HepG2 (cell line): ENCODE data around the gene TMEM231.

Experiments used
- CHD2 ChIP-seq: IDR thresholded peaks from 2 replicates; pipeline ENCODE4 v1.6.1; 2011; ENCODE audit warnings: low read depth, low read length, improper control_type of control experiment
- ETV6 ChIP-seq: sonication (generic); formaldehyde crosslinking; conservative IDR thresholded peaks from 2 replicates; pipeline ENCODE4 v1.4.0; 2020; ENCODE audit warnings: missing genetic modification reagents
- FOXM1 ChIP-seq: sonication (generic); formaldehyde crosslinking; IDR thresholded peaks from 2 replicates; pipeline ENCODE4 v1.5.0; 2020; ENCODE audit warnings: missing genetic modification reagents
- MEIS2 ChIP-seq: sonication (generic); formaldehyde crosslinking; IDR thresholded peaks from 2 replicates; pipeline ENCODE4 v1.9.0; 2021; ENCODE audit warnings: mild to moderate bottlenecking, missing genetic modification reagents
- MYC ChIP-seq: sonication (generic); formaldehyde crosslinking; IDR thresholded peaks from 2 replicates; pipeline ENCODE4 v1.9.0; 2021; ENCODE audit warnings: missing genetic modification reagents, borderline replicate concordance
- SMC3 ChIP-seq: IDR thresholded peaks from 2 replicates; pipeline ENCODE4 v1.6.1; 2011; ENCODE audit warnings: low read length, improper control_type of control experiment
- SRF ChIP-seq: IDR thresholded peaks from 2 replicates; pipeline ENCODE4 v1.6.1; 2011; ENCODE audit warnings: mild to moderate bottlenecking, low read depth, low read length, moderate library complexity
- ZNF33A ChIP-seq: sonication (generic); formaldehyde crosslinking; IDR thresholded peaks from 2 replicates; pipeline ENCODE4 v1.5.1; 2020; ENCODE audit warnings: missing genetic modification reagents, mild to moderate bottlenecking, moderate library complexity, borderline replicate concordance
- ZSCAN29 ChIP-seq: sonication (generic); formaldehyde crosslinking; conservative IDR thresholded peaks from 2 replicates; pipeline ENCODE4 v1.4.0; 2020; ENCODE audit warnings: mild to moderate bottlenecking, missing genetic modification reagents
- TF ChIP-seq, protein P1 (sequence below): sonication (generic); formaldehyde crosslinking; IDR thresholded peaks from 2 replicates; pipeline ENCODE4 v1.4.0; 2020; ENCODE audit warnings: missing genetic modification reagents
- TF ChIP-seq, protein P2 (sequence below): sonication (generic); formaldehyde crosslinking; IDR thresholded peaks from 2 replicates; pipeline ENCODE4 v1.5.0; 2020; ENCODE audit warnings: mild to moderate bottlenecking, missing genetic modification reagents, moderate library complexity
- TF ChIP-seq, protein P3 (sequence below): sonication (generic); formaldehyde crosslinking; IDR thresholded peaks from 2 replicates; pipeline ENCODE4 v1.8.1; 2022; ENCODE audit warnings: mild to moderate bottlenecking, missing genetic modification reagents

GRCh38 chr16:75593825-75594820 lies 38.1 kb upstream of the TMEM231 start:
- TF ChIP-seq ZNF33A (CRISPR knock-in tag) (no peak), ZSCAN29 (CRISPR knock-in tag) (no peak), FOXM1 (CRISPR knock-in tag) (no peak), SRF (no peak), MEIS2 (CRISPR knock-in tag) (0 out of 2 replicates have a peak, but pooled peaks have one; percentile 53), CHD2 (no peak), ETV6 (CRISPR knock-in tag) (no peak), SMC3 (no peak), MYC (CRISPR knock-in tag) (no peak)
- TF ChIP-seq, protein P1, sequence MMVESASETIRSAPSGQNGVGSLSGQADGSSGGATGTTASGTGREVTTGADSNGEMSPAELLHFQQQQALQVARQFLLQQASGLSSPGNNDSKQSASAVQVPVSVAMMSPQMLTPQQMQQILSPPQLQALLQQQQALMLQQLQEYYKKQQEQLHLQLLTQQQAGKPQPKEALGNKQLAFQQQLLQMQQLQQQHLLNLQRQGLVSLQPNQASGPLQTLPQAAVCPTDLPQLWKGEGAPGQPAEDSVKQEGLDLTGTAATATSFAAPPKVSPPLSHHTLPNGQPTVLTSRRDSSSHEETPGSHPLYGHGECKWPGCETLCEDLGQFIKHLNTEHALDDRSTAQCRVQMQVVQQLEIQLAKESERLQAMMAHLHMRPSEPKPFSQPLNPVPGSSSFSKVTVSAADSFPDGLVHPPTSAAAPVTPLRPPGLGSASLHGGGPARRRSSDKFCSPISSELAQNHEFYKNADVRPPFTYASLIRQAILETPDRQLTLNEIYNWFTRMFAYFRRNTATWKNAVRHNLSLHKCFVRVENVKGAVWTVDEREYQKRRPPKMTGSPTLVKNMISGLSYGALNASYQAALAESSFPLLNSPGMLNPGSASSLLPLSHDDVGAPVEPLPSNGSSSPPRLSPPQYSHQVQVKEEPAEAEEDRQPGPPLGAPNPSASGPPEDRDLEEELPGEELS (CRISPR knock-in tag), result peak; percentile 69
- TF ChIP-seq, protein P2, sequence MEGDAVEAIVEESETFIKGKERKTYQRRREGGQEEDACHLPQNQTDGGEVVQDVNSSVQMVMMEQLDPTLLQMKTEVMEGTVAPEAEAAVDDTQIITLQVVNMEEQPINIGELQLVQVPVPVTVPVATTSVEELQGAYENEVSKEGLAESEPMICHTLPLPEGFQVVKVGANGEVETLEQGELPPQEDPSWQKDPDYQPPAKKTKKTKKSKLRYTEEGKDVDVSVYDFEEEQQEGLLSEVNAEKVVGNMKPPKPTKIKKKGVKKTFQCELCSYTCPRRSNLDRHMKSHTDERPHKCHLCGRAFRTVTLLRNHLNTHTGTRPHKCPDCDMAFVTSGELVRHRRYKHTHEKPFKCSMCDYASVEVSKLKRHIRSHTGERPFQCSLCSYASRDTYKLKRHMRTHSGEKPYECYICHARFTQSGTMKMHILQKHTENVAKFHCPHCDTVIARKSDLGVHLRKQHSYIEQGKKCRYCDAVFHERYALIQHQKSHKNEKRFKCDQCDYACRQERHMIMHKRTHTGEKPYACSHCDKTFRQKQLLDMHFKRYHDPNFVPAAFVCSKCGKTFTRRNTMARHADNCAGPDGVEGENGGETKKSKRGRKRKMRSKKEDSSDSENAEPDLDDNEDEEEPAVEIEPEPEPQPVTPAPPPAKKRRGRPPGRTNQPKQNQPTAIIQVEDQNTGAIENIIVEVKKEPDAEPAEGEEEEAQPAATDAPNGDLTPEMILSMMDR (CRISPR knock-in tag), result 0 out of 2 replicates have a peak, but pooled peaks have one; percentile 3
- TF ChIP-seq, protein P3, sequence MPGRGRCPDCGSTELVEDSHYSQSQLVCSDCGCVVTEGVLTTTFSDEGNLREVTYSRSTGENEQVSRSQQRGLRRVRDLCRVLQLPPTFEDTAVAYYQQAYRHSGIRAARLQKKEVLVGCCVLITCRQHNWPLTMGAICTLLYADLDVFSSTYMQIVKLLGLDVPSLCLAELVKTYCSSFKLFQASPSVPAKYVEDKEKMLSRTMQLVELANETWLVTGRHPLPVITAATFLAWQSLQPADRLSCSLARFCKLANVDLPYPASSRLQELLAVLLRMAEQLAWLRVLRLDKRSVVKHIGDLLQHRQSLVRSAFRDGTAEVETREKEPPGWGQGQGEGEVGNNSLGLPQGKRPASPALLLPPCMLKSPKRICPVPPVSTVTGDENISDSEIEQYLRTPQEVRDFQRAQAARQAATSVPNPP, result no peak
